Measurements from ENCODE around the gene PDE10A. TPM values are rescaled to one million over a fixed set of nuclear protein-coding genes. Genes with fewer than 3 reads are reported as not detected.
A peak's percentile ranks its signal among the peaks of the same experiment; 100 is the strongest.

The PDE10A gene
- total RNA-seq (100 to 1,000 TPM in 4 of 7 donors, 10 to 100 TPM in 3; 37.4 to 344 (median 127) TPM), polyA plus RNA-seq (10 to 100 TPM in 1 of 2 donors, 1 to 10 TPM in 1; 5.9 to 19.8 TPM)
- long read RNA-seq, donor 1, transcript PDE10A-203 (2 exons, 1,822 nt), result major isoform, 31 of 64 reads
- long read RNA-seq, donor 1, partial matches to known transcripts, result 6 of 64 reads
- long read RNA-seq, donor 1, other reads (novel, unspliced or antisense), result 25 of 64 reads
- long read RNA-seq, donor 2, full-length matches to known transcripts, result 1 of 1 reads
- long read RNA-seq, donor 2, partial matches to known transcripts, result 0 of 1 reads
- long read RNA-seq, donor 2, other reads (novel, unspliced or antisense), result 0 of 1 reads
- long read RNA-seq, donor 3, transcript PDE10A-203 (2 exons, 1,822 nt), result major isoform, 6 of 20 reads
- long read RNA-seq, donor 3, partial matches to known transcripts, result 2 of 20 reads
- long read RNA-seq, donor 3, other reads (novel, unspliced or antisense), result 12 of 20 reads

- WGBS, 3 donors, result 0 to 1% methylated on average over 8 to 80 of the region's 80 CpGs; no CpG with 5 or more reads in 1 of the 3 donors
- TF ChIP-seq EP300 (IDR thresholded peaks at IDR 0.05) (no peak), CTCF (IDR thresholded peaks at IDR 0.05) (no peak), POLR2A (IDR thresholded peaks at IDR 0.05) (no peak)
Observed at GRCh38 chr6:165662749-165663376, at the start of gene PDE10A. PDE10A (minus strand) TSS chr6:165663241; CDS start chr6:165662811, 430 bp downstream.

GRCh38 chr6:165708985-165709576, 46.0 kb upstream of the PDE10A start:
- H3K4me1 ChIP-seq (ENCODE audit: insufficient read depth), result no peaks in the 10 kb centered on the region
- 91 to 93% (median 93%) methylated on average over 21 to 23 of the region's 23 CpGs for WGBS, 3 donors
- TF ChIP-seq EP300 (IDR thresholded peaks at IDR 0.05), result no peak
- no peak for TF ChIP-seq POLR2A (IDR thresholded peaks at IDR 0.05)
- no peak for TF ChIP-seq CTCF (IDR thresholded peaks at IDR 0.05)
- no peaks in the 10 kb centered on the region for H3K9me3 ChIP-seq
- intact Hi-C loops (cut with DNase I), result no loop called here
- H3K27me3 ChIP-seq, result no peaks in the 10 kb centered on the region
- no peaks in the 10 kb centered on the region for H3K36me3 ChIP-seq
- H3K4me3 ChIP-seq, result no peak overlapping the region
- DNase-seq, result no peak
- no peak overlapping the region for H3K27ac ChIP-seq

More at GRCh38 chr6:165662749-165663376, at the start of gene PDE10A:
- H3K27me3 ChIP-seq, result no peaks in the 10 kb centered on the region
- no peaks in the 10 kb centered on the region for H3K36me3 ChIP-seq
- H3K4me3 ChIP-seq, result peak within 1 kb of the TSS; percentile 51
- peak in 4 of 5 donors; percentile 51 to 72 (median 53) for DNase-seq
- intact Hi-C loops (cut with DNase I), result no loop called here
- H3K4me1 ChIP-seq (ENCODE audit: insufficient read depth), result peaks cover 13% of the 10 kb centered on the region
- H3K27ac ChIP-seq, result peak within 1 kb of the TSS; percentile 42 to 46
- no peaks in the 10 kb centered on the region for H3K9me3 ChIP-seq

GRCh38 chr6:165707067-165707853, 44.2 kb upstream of the PDE10A start:
- no peak overlapping the region for H3K27ac ChIP-seq
- no peak for TF ChIP-seq EP300 (IDR thresholded peaks at IDR 0.05)
- no peak for TF ChIP-seq CTCF (IDR thresholded peaks at IDR 0.05)
- TF ChIP-seq POLR2A (IDR thresholded peaks at IDR 0.05), result no peak
- whole genome bisulfite sequencing, 3 donors, result 90 to 94% (median 92%) methylated on average over 14 of the region's 14 CpGs

GRCh38 chr6:165705941-165706340, 42.9 kb upstream of the PDE10A start:
- Histone ChIP-seq H3K4me3 (no peak overlapping the region), H3K9me3 (no peaks in the 10 kb centered on the region), H3K36me3 (no peaks in the 10 kb centered on the region), H3K27me3 (no peaks in the 10 kb centered on the region), H3K27ac (no peak overlapping the region), H3K4me1 (ENCODE audit: insufficient read depth) (peaks cover 2% of the 10 kb centered on the region)
- no peak for DNase-seq
- no peak for TF ChIP-seq POLR2A (IDR thresholded peaks at IDR 0.05)
- TF ChIP-seq CTCF (IDR thresholded peaks at IDR 0.05), result no peak
- TF ChIP-seq EP300 (IDR thresholded peaks at IDR 0.05), result no peak
- intact Hi-C loops (cut with DNase I), result no loop called here
- 68 to 71% (median 71%) methylated on average over 5 of the region's 5 CpGs for WGBS, 3 donors

More at GRCh38 chr6:165707067-165707853, 44.2 kb upstream of the PDE10A start:
- Histone ChIP-seq H3K4me3 (no peak overlapping the region), H3K4me1 (ENCODE audit: insufficient read depth) (peaks cover 2% of the 10 kb centered on the region), H3K9me3 (no peaks in the 10 kb centered on the region), H3K36me3 (no peaks in the 10 kb centered on the region), H3K27me3 (no peaks in the 10 kb centered on the region)
- intact Hi-C loops (cut with DNase I), result no loop called here
- DNase-seq, result no peak

All from ovary (tissue), 10 donors.